Sciatic nerve (tissue), 2 donors: ENCODE measurements around the gene GGA2. TPM values are rescaled to one million over a fixed set of nuclear protein-coding genes. Genes with fewer than 3 reads are reported as not detected.
"Not testable (repeated sequence)": the region's sequence is repeated elsewhere in the genome, so short reads cannot be mapped to it uniquely, and the experiment has no call there.

ENCODE experiments used
- ATAC-seq: fragments of 200-7000 bp; cut with Tn5 transposase; one replicate; pipeline ENCODE4 v1.9.1; 2020; ENCODE audit warnings: mild to moderate bottlenecking, moderate library complexity
- DNase-seq: peaks from one replicate; pipeline ENCODE4 v3.0.0-alpha.2; 2020; ENCODE audit warnings: low spot score
- intact Hi-C: fragments of 100-400 bp; cut with DNase I; formaldehyde crosslinking; loops from one replicate; pipeline ENCODE4 v1.14.2; 2022
- total RNA-seq: library from RNA; stranded (reverse); fragmentation: NEBNext Ultra II Directional; extraction: Animal tissue kit (Norgen Biotek cat#: 25700); gene quantifications from one replicate; pipeline ENCODE4 v1.2.1, GENCODE V29; 2021
- donor health status: DM: no; HTN: no; CAD: no.
- donor health status: DM: no; HTN: no; CAD: no.

GGA2 gene
- total RNA-seq, 1 donor from 2014 or later, result 62.9 TPM

GRCh38 chr16:23528644-23529310 lies 18.5 kb upstream of the GGA2 start:
- intact Hi-C loops, result no loop called here
- no peak for ATAC-seq

GRCh38 chr16:23527961-23528643 lies 17.8 kb upstream of the GGA2 start:
- DNase-seq (no peak), ATAC-seq (no peak)
- intact Hi-C loops, result no loop called here

More at GRCh38 chr16:23528644-23529310, 18.5 kb upstream of the GGA2 start:
- DNase-seq, result no peak

GRCh38 chr16:23524886-23525285 lies 14.6 kb upstream of the GGA2 start:
- intact Hi-C loops, result no loop called here
- DNase-seq (no peak), ATAC-seq (no peak)

GRCh38 chr16:23523876-23524385 lies 13.6 kb upstream of the GGA2 start:
- no peak for DNase-seq

GRCh38 chr16:23523321-23523720 lies 13.0 kb upstream of the GGA2 start:
- ATAC-seq, result no peak
- DNase-seq, result no peak
- intact Hi-C loops, result no loop called here

More at GRCh38 chr16:23523876-23524385, 13.6 kb upstream of the GGA2 start:
- intact Hi-C loops, result no loop called here
- no peak for ATAC-seq

- ATAC-seq (no peak), DNase-seq (no peak)
- intact Hi-C loops, result no loop called here
Measured at GRCh38 chr16:23521965-23522364, 11.7 kb upstream of the GGA2 start.

GRCh38 chr16:23521037-23521743 lies 10.9 kb upstream of the GGA2 start:
- intact Hi-C loops, result no loop called here
- no peak for DNase-seq
- ATAC-seq, result no peak

- no peak for ATAC-seq
- intact Hi-C loops, result no loop called here
Measured at GRCh38 chr16:23520500-23520899, 10.2 kb upstream of the GGA2 start.

GRCh38 chr16:23519282-23519681 lies 9.0 kb upstream of the GGA2 start:
- intact Hi-C loops, result no loop called here
- ATAC-seq (no peak), DNase-seq (no peak)

More at GRCh38 chr16:23520500-23520899, 10.2 kb upstream of the GGA2 start:
- no peak for DNase-seq

- no peak for ATAC-seq
- intact Hi-C loops, result no loop called here
- no peak for DNase-seq
Measured at GRCh38 chr16:23518435-23518891, 8.2 kb upstream of the GGA2 start.

- intact Hi-C loops, result no loop called here
- DNase-seq (no peak), ATAC-seq (peak; percentile 45)
Measured at GRCh38 chr16:23516366-23517137, 6.3 kb upstream of the GGA2 start.

GRCh38 chr16:23515881-23516280 lies 5.6 kb upstream of the GGA2 start:
- intact Hi-C loops, result no loop called here
- DNase-seq (no peak), ATAC-seq (no peak)

- DNase-seq (no peak), ATAC-seq (no peak)
- intact Hi-C loops, result no loop called here
Measured at GRCh38 chr16:23514381-23515152, 4.3 kb upstream of the GGA2 start.

GRCh38 chr16:23512168-23512695 lies 1.9 kb upstream of the GGA2 start:
- ATAC-seq, result no peak
- intact Hi-C loops, result no loop called here
- no peak for DNase-seq

GRCh38 chr16:23511731-23512130 lies 1.4 kb upstream of the GGA2 start:
- no peak for DNase-seq
- ATAC-seq, result no peak
- intact Hi-C loops, result no loop called here

- intact Hi-C loops, result not testable (repeated sequence)
Measured at GRCh38 chr16:23510915-23511270, 599 bp upstream of the GGA2 start.

GRCh38 chr16:23509782-23510163 lies 521 bp downstream of the GGA2 start:
- DNase-seq (peak; percentile 62), ATAC-seq (peak; percentile 51)
- intact Hi-C loops, result no loop called here

More at GRCh38 chr16:23510915-23511270, 599 bp upstream of the GGA2 start:
- not testable (repeated sequence) for DNase-seq, ATAC-seq

GRCh38 chr16:23509441-23509754 lies 896 bp downstream of the GGA2 start:
- ATAC-seq (no peak), DNase-seq (no peak)
- intact Hi-C loops, result no loop called here
